Activated naive CD4-positive, alpha-beta T cell treated with anti-CD3 and anti-CD28 coated beads, Interleukin-2, amount 50 U/mL, for 24 hours (primary cell): ENCODE measurements around the gene CEP55.
"Not testable (repeated sequence)": the region's sequence is repeated elsewhere in the genome, so short reads cannot be mapped to it uniquely, and the experiment has no call there.

Experiments
- H3K27ac Mint-ChIP-seq: one replicate; pipeline ENCODE4 v1.8.0; 2021; ENCODE audit warnings: mild to moderate bottlenecking, mixed read lengths
- H3K27me3 Mint-ChIP-seq: one replicate; pipeline ENCODE4 v1.8.0; 2021; ENCODE audit warnings: mixed read lengths
- H3K36me3 Mint-ChIP-seq: one replicate; pipeline ENCODE4 v1.8.0; 2021; ENCODE audit warnings: mixed read lengths
- H3K4me1 Mint-ChIP-seq: one replicate; pipeline ENCODE4 v1.8.0; 2021; ENCODE audit warnings: mixed read lengths
- H3K4me3 Mint-ChIP-seq: one replicate; pipeline ENCODE4 v1.8.0; 2021; ENCODE audit warnings: mild to moderate bottlenecking, mixed read lengths
- H3K9me3 Mint-ChIP-seq: one replicate; pipeline ENCODE4 v1.8.0; 2021; ENCODE audit warnings: mixed read lengths

Gene CEP55

DNA sequence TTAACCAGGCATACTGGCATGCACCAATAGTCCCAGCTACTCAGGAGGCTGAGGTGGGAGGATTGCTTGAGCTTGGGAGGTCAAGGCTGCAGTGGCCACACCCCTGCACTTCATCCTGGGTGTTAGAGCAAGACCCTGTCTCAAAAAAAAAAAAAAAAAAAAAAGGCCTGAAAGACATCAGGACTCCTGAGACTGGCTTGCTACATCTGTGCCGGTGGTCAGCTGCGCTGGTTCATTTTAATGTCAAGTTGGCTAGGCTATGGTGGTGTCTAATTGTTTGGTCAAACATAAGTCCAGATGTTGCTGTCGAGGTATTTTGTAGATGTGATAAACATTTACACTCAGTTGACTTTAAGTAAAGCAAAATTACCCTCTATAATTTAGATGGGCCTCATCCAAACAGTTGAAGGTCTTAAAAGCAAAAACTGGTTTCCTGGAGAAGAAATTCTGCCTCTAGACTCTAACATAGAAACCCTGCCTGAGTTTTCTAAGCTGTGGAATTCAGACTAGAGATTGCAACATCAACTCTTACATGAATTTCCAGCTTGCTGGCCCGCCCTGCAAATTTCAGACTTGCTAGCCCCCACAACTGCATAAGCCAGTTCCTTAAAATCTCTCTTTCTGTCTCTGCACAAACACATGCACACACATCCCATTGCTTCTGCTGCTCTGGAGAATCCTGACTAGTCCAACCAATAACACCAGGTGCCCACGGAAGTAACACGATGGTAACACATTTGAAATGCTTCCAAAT lies 32.5 kb upstream of the CEP55 start:
- no peaks in the 10 kb centered on the region for H3K36me3 Mint-ChIP-seq
- H3K4me3 Mint-ChIP-seq, result no peak overlapping the region
- no peaks in the 10 kb centered on the region for H3K27me3 Mint-ChIP-seq
- no peak overlapping the region for H3K27ac Mint-ChIP-seq
- H3K4me1 Mint-ChIP-seq, result no peaks in the 10 kb centered on the region
- H3K9me3 Mint-ChIP-seq, result no peaks in the 10 kb centered on the region

DNA sequence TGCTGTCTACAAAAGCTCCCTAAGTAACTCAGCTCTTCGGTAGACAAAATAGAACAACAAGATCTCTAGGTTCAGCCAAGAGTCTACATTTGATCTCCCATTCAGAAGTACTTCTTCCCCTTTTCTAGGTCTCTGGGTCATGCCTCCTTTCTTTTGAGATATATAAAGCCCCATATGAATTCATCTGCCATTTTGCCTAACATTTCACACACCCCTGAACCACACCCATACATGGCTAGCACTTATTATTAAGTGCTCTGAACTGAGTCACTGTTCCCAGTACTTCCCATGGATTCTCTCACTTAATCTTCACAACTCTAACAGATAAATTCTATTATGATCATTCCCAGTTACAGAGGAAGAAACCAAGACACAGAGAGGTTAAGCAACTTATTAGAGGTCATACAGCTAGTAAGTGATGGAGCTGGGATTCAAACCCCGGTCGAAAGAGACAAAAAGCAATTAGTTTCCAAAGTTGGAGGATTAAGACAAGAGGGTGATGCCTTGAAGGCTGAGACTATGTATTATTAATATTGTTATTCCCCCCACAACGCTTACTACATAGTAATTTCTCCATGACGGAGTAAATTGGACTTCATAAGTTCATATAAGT lies 31.5 kb upstream of the CEP55 start:
- H3K9me3 Mint-ChIP-seq, result no peaks in the 10 kb centered on the region
- no peak overlapping the region for H3K4me3 Mint-ChIP-seq
- no peaks in the 10 kb centered on the region for H3K4me1 Mint-ChIP-seq
- no peaks in the 10 kb centered on the region for H3K36me3 Mint-ChIP-seq
- H3K27me3 Mint-ChIP-seq, result no peaks in the 10 kb centered on the region
- H3K27ac Mint-ChIP-seq, result no peak overlapping the region

DNA sequence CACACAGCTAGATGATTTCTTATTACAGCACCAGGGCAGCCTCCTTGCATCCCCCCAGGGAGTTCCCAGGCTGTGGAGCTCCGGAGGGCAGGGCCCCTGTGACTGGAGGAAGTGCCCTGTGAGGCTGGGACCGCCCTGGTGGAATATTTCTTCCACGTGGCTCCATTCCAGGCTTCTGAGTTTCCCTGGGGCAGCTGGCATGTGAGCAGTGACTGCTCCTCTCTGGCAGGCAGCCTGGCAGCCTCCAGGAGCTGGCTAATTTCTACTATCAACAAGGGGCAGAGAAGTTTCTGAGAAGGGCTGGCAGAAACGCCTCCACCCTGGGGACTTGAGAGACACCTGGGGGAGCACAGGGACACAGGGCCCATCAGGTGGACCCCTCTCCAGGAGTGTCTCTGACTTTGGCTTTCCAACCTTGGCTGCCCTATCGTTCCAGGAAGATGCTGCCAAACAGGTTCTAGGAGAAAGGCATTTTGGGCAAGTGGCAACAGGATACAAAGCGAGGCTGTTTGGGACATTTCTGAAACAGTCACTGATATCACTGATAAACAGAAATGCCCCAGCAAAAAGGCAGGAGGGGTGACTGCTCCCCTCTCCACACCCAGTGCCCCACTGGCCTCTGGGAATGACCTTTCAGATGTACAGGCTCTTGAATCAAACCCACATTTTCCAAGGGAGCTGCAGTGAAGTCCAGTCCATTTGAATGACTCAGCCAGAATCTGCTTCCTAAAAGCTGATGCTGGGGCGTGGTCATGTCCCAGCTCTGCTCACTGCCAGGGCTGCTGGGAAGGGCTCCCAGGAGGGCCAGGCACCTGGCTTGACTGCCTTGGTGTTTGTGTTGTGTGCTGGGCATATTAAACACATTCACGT lies 30.4 kb upstream of the CEP55 start:
- Mint-ChIP-seq H3K4me1 (peaks cover under 1% of the 10 kb centered on the region), H3K27me3 (no peaks in the 10 kb centered on the region), H3K27ac (no peak overlapping the region), H3K9me3 (no peaks in the 10 kb centered on the region), H3K36me3 (no peaks in the 10 kb centered on the region), H3K4me3 (no peak overlapping the region)

DNA sequence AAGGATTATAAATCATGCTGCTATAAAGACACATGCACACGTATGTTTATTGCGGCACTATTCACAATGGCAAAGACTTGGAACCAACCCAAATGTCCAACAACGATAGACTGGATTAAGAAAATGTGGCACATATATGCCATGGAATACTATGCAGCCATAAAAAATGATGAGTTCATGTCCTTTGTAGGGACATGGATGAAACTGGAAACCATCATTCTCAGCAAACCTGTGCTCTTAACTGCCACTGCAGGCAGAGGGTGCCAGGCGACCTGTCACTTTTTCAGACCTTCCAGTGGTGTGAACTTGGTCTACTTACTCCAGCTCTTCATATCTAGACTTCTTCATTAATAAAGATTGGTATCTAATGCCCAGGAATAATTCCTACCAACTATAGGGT lies 28.8 kb upstream of the CEP55 start:
- H3K4me3 Mint-ChIP-seq, H3K27ac Mint-ChIP-seq, H3K4me1 Mint-ChIP-seq, H3K36me3 Mint-ChIP-seq, H3K27me3 Mint-ChIP-seq, H3K9me3 Mint-ChIP-seq: not testable (repeated sequence)

DNA sequence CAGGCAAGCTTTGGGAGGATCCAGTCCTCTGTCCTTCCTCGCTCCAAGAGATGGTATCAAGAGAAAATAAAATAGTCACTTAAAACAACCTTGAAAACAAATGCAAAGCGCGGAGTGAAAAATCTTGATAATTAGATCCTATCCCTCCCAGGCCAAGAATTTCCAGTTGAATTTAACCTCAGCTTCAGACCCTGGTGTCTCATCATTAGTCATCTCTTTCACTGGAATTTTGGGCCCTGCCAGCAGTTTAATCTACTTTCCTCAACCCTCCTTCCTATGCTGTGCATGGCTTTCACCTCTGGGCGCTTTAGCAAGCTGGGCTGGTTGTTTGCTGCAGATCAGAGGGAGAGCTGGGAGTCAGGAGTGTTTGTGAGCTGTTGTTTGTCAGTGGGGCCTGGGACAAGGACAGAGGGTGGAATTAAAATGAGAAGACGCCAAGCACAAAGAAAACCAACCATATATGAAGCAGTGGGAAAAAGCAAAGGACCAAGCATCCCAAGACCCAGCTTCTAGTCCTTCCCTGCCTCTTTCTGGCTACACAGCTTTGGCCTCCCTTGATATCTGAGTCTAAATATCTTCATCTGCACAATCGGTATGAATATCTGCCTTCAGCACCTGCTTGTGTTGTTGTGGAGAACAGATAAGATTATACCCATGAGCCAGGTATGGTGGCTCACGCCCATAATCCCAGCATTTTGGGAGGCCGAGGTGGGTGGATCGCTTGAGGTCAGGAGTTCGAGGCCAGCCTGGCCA lies 27.8 kb upstream of the CEP55 start:
- H3K9me3 Mint-ChIP-seq, result no peaks in the 10 kb centered on the region

DNA sequence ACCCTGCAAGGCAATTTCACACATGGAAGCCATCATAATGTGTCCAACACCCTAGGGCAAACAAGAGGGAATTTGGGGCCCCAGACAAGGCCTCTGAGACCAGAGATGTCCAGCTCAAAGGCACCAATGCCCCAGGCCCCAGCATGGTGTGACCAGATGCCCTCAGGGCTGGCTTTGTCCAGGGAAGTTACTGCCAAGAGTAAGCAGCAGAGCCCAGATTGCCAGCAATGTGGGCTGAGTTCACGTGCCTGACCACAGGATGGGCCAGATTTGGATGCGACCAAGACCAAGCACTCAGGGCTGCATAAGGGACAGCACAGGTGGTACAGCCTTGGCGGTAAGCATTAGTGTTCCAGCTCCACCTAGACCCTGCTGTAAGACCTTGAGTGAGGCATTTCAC lies 27.0 kb upstream of the CEP55 start:
- H3K4me3 Mint-ChIP-seq, result no peak overlapping the region
- no peaks in the 10 kb centered on the region for H3K9me3 Mint-ChIP-seq
- no peaks in the 10 kb centered on the region for H3K36me3 Mint-ChIP-seq
- H3K4me1 Mint-ChIP-seq, result peaks cover 4% of the 10 kb centered on the region
- H3K27ac Mint-ChIP-seq, result no peak overlapping the region
- no peaks in the 10 kb centered on the region for H3K27me3 Mint-ChIP-seq

More for the DNA sequence above, 27.8 kb upstream of the CEP55 start:
- Mint-ChIP-seq H3K27me3 (no peaks in the 10 kb centered on the region), H3K4me1 (peaks cover 4% of the 10 kb centered on the region), H3K27ac (no peak overlapping the region), H3K36me3 (no peaks in the 10 kb centered on the region), H3K4me3 (no peak overlapping the region)

DNA sequence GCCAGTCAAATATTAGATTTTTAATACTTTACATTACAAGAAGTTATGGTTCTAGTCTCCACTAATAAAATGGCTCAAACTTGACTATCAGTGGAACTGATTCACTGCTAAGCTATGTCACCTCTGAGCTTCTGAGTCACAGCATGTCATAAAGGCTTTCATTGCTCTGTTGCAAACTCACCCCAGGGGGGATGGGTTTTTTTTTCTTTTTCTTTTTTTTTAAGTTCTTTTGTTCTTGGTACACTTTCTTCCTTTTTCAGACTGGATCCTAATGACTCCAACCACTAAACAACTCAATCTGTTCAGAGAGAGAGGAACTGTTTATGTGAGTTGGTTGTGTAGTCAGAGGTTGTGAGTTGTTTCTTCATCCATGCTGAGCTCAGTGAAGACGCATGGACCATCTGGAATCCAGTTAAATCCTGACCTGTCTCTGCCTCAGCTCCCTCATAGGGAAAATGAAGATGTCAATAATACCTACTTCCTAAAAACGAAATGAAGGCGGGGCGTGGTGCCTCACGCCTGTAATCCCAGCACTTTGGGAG lies 25.2 kb upstream of the CEP55 start:
- no peak overlapping the region for H3K4me3 Mint-ChIP-seq
- no peaks in the 10 kb centered on the region for H3K36me3 Mint-ChIP-seq
- no peaks in the 10 kb centered on the region for H3K27me3 Mint-ChIP-seq
- peaks cover 4% of the 10 kb centered on the region for H3K4me1 Mint-ChIP-seq
- H3K9me3 Mint-ChIP-seq, result no peaks in the 10 kb centered on the region
- H3K27ac Mint-ChIP-seq, result peak overlapping the region; percentile 79

DNA sequence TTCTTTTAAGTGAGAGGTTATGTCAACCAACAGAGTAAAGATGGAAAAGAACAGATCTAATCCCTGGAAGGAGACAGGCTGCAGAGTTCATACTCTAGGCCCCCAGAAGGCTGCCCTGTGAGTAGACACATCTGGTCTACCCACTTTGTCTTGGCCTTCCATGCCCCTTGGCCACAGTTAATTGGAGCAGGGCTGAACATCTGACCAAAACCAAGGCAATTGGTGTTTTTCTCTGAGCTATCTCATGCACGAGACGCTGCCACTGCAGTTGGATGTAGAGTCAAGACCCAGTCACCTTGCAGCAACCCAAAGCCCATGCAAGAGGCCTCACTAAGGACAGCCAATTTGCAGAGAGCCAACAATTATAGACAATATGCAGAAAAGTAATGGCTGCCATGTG lies 23.3 kb upstream of the CEP55 start:
- Mint-ChIP-seq H3K4me3 (no peak overlapping the region), H3K27ac (no peak overlapping the region), H3K4me1 (peaks cover 4% of the 10 kb centered on the region), H3K9me3 (no peaks in the 10 kb centered on the region), H3K36me3 (no peaks in the 10 kb centered on the region), H3K27me3 (no peaks in the 10 kb centered on the region)

DNA sequence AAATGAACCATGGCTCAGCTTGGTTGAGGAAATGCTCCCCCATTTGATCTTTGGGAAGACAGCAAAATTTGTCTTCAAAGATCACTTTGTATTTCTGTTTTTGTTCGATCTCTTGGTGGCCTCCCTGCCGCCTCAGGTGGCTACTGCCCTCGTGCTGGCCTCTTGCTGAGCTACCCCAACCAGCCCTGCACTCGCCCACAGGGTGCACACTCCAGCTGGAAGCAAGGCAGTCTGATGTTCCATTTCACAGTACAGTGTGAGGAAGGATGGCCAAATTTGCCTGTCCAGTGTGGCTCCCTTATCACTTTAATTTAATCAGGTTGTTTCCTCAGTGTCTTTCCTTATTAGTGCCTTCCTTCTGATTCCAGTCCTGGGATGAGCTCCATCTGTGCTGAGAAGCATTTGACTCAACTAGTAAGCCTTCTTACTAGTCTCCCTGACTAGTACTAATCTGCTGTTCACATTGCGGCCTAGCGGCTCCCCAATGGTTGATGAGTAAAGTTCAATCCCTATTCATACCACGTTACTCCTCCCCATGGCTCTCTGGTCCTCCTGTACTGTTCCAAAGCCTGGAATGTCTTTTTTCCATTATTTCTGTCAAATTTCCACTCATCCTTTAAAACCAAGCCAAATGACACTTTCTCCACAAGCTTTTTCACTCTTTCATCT lies 22.5 kb upstream of the CEP55 start:
- Mint-ChIP-seq H3K9me3 (no peaks in the 10 kb centered on the region), H3K27me3 (no peaks in the 10 kb centered on the region), H3K4me3 (no peak overlapping the region), H3K27ac (no peak overlapping the region), H3K36me3 (no peaks in the 10 kb centered on the region), H3K4me1 (peaks cover 4% of the 10 kb centered on the region)

DNA sequence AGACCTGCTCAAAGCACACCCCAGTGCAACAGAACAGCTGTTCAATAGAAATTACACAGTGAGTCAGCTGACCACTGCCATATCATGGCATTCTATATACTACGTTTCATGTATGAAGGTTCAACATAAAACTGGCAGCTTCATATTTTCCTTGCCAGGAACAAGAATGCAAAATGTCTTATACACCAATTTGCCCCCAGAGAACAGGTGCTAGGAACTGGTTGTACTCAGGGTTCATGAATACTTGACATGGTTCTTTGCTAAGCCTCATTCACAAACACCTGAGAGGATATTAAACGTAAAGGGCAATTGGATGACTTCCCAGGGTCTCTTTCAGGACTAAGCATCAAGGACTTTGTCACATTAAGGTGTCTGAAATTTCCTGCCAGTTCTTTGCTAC lies 21.2 kb upstream of the CEP55 start:
- Mint-ChIP-seq H3K36me3 (no peaks in the 10 kb centered on the region), H3K9me3 (no peaks in the 10 kb centered on the region), H3K4me3 (no peak overlapping the region), H3K27me3 (no peaks in the 10 kb centered on the region), H3K27ac (no peak overlapping the region), H3K4me1 (peaks cover 4% of the 10 kb centered on the region)

DNA sequence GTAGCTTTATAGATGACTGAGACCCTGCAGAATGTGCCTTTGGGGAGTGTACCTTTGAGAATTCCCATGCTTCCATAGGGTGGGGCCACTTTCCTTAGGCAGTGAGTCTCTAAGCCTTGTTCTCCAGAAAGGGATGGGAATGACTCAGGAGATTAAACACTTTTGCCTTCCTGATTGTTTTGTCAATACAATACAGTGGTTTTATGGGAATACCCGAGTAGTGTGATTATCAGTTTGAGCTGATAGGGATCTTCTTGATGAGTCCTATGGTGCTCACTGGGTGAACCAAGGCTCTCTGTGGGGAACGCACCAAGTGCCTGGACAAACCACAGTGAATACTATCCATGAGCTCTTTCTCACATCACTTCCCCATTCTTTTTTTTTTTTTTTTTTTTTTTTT lies 20.5 kb upstream of the CEP55 start:
- no peak overlapping the region for H3K4me3 Mint-ChIP-seq
- H3K36me3 Mint-ChIP-seq, result no peaks in the 10 kb centered on the region
- H3K4me1 Mint-ChIP-seq, result peaks cover 4% of the 10 kb centered on the region
- no peaks in the 10 kb centered on the region for H3K9me3 Mint-ChIP-seq
- no peak overlapping the region for H3K27ac Mint-ChIP-seq
- H3K27me3 Mint-ChIP-seq, result peaks cover under 1% of the 10 kb centered on the region

DNA sequence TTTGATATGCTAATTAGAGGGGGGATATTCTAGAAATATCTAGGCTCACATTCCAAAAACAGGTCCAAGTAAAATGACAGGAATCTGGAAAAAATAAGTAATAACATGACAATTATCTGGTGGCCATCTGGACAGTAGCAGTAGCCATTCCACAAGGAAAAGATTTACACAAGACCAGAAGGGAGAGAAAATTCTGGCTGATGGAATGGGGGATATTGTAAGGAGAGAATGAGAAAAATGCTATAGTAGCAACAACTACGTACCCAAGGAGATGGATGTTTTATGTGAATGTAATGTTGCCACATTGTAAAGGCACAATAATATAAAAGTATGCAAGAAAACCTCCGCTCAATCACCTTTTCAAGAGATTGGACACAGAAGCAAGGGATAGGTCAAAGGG lies 19.7 kb upstream of the CEP55 start:
- Mint-ChIP-seq H3K27ac (no peak overlapping the region), H3K9me3 (no peaks in the 10 kb centered on the region), H3K27me3 (peaks cover 8% of the 10 kb centered on the region), H3K36me3 (no peaks in the 10 kb centered on the region), H3K4me3 (no peak overlapping the region), H3K4me1 (peaks cover 8% of the 10 kb centered on the region)

DNA sequence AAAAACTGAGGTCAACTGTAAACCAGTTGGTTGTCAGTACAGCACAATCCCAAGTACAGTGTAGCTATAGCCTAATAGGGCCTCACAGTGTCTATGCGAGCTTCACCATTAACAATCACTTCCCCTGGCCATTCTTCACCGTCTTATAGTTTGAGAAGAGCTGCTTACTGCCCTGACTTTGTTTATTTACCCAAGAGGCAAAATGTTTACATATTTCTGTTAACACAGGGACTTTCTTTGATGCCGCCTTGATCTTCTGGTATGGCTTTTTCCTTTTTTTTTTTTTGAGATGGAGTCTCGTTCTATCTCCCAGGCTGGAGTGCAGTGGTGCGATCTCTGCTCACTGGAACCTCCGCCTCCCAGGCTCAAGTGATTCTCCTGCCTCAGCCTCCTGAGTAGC lies 17.5 kb upstream of the CEP55 start:
- Mint-ChIP-seq H3K9me3 (no peaks in the 10 kb centered on the region), H3K36me3 (peaks cover 1% of the 10 kb centered on the region), H3K27me3 (peaks cover 12% of the 10 kb centered on the region), H3K4me3 (no peak overlapping the region), H3K4me1 (peaks cover 16% of the 10 kb centered on the region), H3K27ac (no peak overlapping the region)

DNA sequence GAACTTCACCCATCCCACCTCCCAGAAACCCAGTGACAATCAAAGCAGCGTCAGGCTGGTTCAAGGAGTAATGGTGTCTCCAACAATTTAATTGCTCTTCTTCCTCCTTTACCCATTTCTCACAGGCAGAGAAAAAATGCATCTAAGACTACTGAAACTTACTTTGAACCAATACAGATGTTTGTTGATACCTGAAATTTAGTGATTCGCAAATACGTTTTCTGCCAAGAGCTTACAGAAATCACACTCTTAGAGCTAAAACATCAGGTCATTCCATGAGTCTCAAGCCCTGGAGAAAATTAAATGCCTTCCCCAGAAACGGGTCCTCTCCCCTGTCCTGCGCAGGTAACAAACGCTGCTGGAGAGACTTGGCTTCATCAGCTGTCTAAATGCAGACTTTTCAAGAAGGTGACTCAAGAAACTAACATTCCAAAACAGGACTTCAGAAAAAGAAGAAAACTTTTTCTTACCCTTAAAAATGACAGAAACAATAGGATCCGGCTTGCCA lies 14.7 kb upstream of the CEP55 start:
- H3K4me3 Mint-ChIP-seq, result peak overlapping the region; percentile 96
- peaks cover 1% of the 10 kb centered on the region for H3K36me3 Mint-ChIP-seq
- H3K27ac Mint-ChIP-seq, result peak overlapping the region; percentile 98
- H3K27me3 Mint-ChIP-seq, result peaks cover 17% of the 10 kb centered on the region
- no peaks in the 10 kb centered on the region for H3K9me3 Mint-ChIP-seq
- H3K4me1 Mint-ChIP-seq, result peaks cover 16% of the 10 kb centered on the region
